GM19455 (cell line): ENCODE measurements around the gene GAL3ST1.
"Not testable (repeated sequence)": the region's sequence is repeated elsewhere in the genome, so short reads cannot be mapped to it uniquely, and the experiment has no call there.

Experiments
- ATAC-seq: cut with Tn5 transposase; IDR thresholded peaks from one replicate; pipeline ENCODE4 v1.9.1; 2021; ENCODE audit not compliant: unreplicated experiment

The GAL3ST1 gene

GRCh38 chr22:30566125-30566524 is 8.3 kb downstream of the GAL3ST1 start:
- no peak for ATAC-seq

GRCh38 chr22:30565341-30565740 is 9.1 kb downstream of the GAL3ST1 start:
- no peak for ATAC-seq

GRCh38 chr22:30564761-30565119 is 9.7 kb downstream of the GAL3ST1 start:
- ATAC-seq = no peak

GRCh38 chr22:30564045-30564760 is 10.3 kb downstream of the GAL3ST1 start:
- no peak for ATAC-seq

GRCh38 chr22:30562366-30562765 is 12.1 kb downstream of the GAL3ST1 start:
- ATAC-seq = no peak

- ATAC-seq = no peak
These were observed 12.9 kb downstream of the GAL3ST1 start for GRCh38 chr22:30561402-30562189.

- ATAC-seq = not testable (repeated sequence)
These were observed 13.7 kb downstream of the GAL3ST1 start for GRCh38 chr22:30560643-30561202.

GRCh38 chr22:30559889-30560288 is 14.6 kb downstream of the GAL3ST1 start:
- ATAC-seq = no peak

- ATAC-seq = no peak
These were observed 17.2 kb downstream of the GAL3ST1 start for GRCh38 chr22:30557243-30557642.

- no peak for ATAC-seq
These were observed 18.1 kb downstream of the GAL3ST1 start for GRCh38 chr22:30556388-30556787.

- no peak for ATAC-seq
These were observed 18.9 kb downstream of the GAL3ST1 start for GRCh38 chr22:30555282-30556210.

- no peak for ATAC-seq
These were observed 20.5 kb downstream of the GAL3ST1 start for GRCh38 chr22:30553971-30554370.

- ATAC-seq = no peak
These were observed 21.7 kb downstream of the GAL3ST1 start for GRCh38 chr22:30552719-30553118.

- ATAC-seq = not testable (repeated sequence)
These were observed 22.7 kb downstream of the GAL3ST1 start for GRCh38 chr22:30551813-30552212.

- ATAC-seq = no peak
These were observed 27.3 kb downstream of the GAL3ST1 start for GRCh38 chr22:30547188-30547587.

GRCh38 chr22:30546616-30547015 is 27.8 kb downstream of the GAL3ST1 start, which contains the start of gene SEC14L6:
TSS of gene SEC14L6 (minus strand) at chr22:30546741. CDS start at chr22:30546682, 59 bp downstream.
- no peak for ATAC-seq

GRCh38 chr22:30542811-30543188 is 31.7 kb downstream of the GAL3ST1 start:
- no peak for ATAC-seq

GRCh38 chr22:30541961-30542810 is 32.3 kb downstream of the GAL3ST1 start:
- no peak for ATAC-seq

- ATAC-seq = not testable (repeated sequence)
These were observed 33.0 kb downstream of the GAL3ST1 start for GRCh38 chr22:30541511-30541910.

- ATAC-seq = no peak
These were observed 35.1 kb downstream of the GAL3ST1 start for GRCh38 chr22:30539368-30539767.
